H54 (cell line): ENCODE measurements around the gene WWOX.

Source experiments
- DNase-seq: peaks from one replicate; pipeline ENCODE4 v3.0.0; 2011; ENCODE audit warnings: low spot score, mixed read lengths; ENCODE audit not compliant: insufficient read length
- FAIRE-seq: peaks from 3 replicates; lab custom pipeline; 2011; peaks lifted over from hg19 to GRCh38; lab: Jason Lieb, UNC
- POLR2A ChIP-seq: IDR thresholded peaks from 2 replicates; pipeline ENCODE4 v1.6.1; 2011; ENCODE audit warnings: low read depth, mild to moderate bottlenecking, low read length

WWOX gene

GRCh38 chr16:78932355-78932943, 833.0 kb downstream of the WWOX start:
- FAIRE-seq, result no peak
- TF ChIP-seq POLR2A, result no peak
- no peak for DNase-seq

- FAIRE-seq (no peak), DNase-seq (no peak)
- TF ChIP-seq POLR2A, result no peak
Observed at GRCh38 chr16:78936060-78936459, 836.6 kb downstream of the WWOX start.

GRCh38 chr16:78939597-78939996, 840.1 kb downstream of the WWOX start:
- DNase-seq, result no peak
- TF ChIP-seq POLR2A, result no peak
- no peak for FAIRE-seq

- no peak for TF ChIP-seq POLR2A
- DNase-seq (no peak), FAIRE-seq (no peak)
Observed at GRCh38 chr16:78942625-78943245, 843.3 kb downstream of the WWOX start.

GRCh38 chr16:78945336-78945735, 845.9 kb downstream of the WWOX start:
- DNase-seq (no peak), FAIRE-seq (no peak)
- no peak for TF ChIP-seq POLR2A

GRCh38 chr16:78946556-78946955, 847.1 kb downstream of the WWOX start:
- FAIRE-seq, result no peak
- TF ChIP-seq POLR2A, result no peak
- no peak for DNase-seq

- no peak for FAIRE-seq
- TF ChIP-seq POLR2A, result no peak
Observed at GRCh38 chr16:78950768-78951167, 851.3 kb downstream of the WWOX start.

GRCh38 chr16:78952630-78953029, 853.2 kb downstream of the WWOX start:
- TF ChIP-seq POLR2A, result no peak
- DNase-seq, result no peak
- FAIRE-seq, result no peak

More at GRCh38 chr16:78950768-78951167, 851.3 kb downstream of the WWOX start:
- DNase-seq, result no peak

GRCh38 chr16:78953526-78953925, 854.1 kb downstream of the WWOX start:
- DNase-seq (no peak), FAIRE-seq (no peak)
- no peak for TF ChIP-seq POLR2A

- no peak for FAIRE-seq
- no peak for DNase-seq
- no peak for TF ChIP-seq POLR2A
Observed at GRCh38 chr16:78955206-78955605, 855.8 kb downstream of the WWOX start.

GRCh38 chr16:78956859-78957258, 857.4 kb downstream of the WWOX start:
- DNase-seq (no peak), FAIRE-seq (no peak)
- no peak for TF ChIP-seq POLR2A

GRCh38 chr16:78957317-78958100, 858.1 kb downstream of the WWOX start:
- no peak for FAIRE-seq
- no peak for TF ChIP-seq POLR2A
- DNase-seq, result no peak

- no peak for FAIRE-seq
- no peak for DNase-seq
- TF ChIP-seq POLR2A, result no peak
Observed at GRCh38 chr16:78961464-78961863, 862.0 kb downstream of the WWOX start.

- FAIRE-seq (no peak), DNase-seq (no peak)
- TF ChIP-seq POLR2A, result no peak
Observed at GRCh38 chr16:78962457-78962929, 863.0 kb downstream of the WWOX start.
